ENCODE results near the gene CAPN1. TPM values are rescaled to one million over a fixed set of nuclear protein-coding genes. Genes with fewer than 3 reads are reported as not detected.

Gene CAPN1
- total and polyA plus RNA-seq, 9 of the 15 experiments (the other 6 are each of a cell fraction or from before 2014, with no cell fraction given) = 3.5 to 199 (median 61.6) TPM

DNA sequence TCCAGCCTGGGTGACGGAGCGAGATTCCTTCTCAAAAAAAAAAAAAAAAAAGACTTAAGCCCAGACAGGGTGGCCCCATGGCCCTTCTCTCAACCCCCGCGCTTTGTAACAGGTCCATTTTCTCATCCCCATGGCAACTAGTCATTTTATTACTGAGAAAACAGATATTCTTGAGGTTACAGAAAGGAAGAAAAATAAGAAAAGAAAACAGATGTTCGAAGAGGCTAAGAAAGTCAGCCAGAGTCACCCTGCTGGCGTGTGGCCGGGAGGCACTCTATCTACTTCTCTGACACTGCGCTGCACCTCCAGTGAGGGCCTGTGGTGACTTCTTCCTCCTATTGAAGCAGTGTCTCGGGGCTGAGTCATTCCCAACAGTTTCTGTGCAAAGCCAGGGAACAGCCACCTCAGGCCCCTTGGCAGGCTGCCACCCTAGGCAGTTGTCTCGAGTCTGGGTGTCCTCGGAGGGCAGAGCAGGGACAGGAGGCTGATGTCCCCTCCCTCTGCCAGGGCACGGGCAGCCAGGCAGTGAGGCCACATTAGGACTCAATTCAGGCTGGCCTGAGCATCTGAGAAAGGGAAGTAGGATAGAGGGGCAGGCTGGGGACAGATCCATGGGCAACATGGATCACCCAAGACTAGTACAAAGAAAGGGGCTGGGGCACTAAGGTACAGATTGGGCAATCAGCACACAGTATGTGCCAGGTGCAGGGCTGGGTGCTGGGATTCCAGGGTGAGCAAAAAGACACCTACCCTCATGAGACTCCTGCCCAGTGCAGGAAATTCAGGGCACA, 31.0 kb upstream of the CAPN1 start (continued):
- TF ChIP-seq, protein P1, sequence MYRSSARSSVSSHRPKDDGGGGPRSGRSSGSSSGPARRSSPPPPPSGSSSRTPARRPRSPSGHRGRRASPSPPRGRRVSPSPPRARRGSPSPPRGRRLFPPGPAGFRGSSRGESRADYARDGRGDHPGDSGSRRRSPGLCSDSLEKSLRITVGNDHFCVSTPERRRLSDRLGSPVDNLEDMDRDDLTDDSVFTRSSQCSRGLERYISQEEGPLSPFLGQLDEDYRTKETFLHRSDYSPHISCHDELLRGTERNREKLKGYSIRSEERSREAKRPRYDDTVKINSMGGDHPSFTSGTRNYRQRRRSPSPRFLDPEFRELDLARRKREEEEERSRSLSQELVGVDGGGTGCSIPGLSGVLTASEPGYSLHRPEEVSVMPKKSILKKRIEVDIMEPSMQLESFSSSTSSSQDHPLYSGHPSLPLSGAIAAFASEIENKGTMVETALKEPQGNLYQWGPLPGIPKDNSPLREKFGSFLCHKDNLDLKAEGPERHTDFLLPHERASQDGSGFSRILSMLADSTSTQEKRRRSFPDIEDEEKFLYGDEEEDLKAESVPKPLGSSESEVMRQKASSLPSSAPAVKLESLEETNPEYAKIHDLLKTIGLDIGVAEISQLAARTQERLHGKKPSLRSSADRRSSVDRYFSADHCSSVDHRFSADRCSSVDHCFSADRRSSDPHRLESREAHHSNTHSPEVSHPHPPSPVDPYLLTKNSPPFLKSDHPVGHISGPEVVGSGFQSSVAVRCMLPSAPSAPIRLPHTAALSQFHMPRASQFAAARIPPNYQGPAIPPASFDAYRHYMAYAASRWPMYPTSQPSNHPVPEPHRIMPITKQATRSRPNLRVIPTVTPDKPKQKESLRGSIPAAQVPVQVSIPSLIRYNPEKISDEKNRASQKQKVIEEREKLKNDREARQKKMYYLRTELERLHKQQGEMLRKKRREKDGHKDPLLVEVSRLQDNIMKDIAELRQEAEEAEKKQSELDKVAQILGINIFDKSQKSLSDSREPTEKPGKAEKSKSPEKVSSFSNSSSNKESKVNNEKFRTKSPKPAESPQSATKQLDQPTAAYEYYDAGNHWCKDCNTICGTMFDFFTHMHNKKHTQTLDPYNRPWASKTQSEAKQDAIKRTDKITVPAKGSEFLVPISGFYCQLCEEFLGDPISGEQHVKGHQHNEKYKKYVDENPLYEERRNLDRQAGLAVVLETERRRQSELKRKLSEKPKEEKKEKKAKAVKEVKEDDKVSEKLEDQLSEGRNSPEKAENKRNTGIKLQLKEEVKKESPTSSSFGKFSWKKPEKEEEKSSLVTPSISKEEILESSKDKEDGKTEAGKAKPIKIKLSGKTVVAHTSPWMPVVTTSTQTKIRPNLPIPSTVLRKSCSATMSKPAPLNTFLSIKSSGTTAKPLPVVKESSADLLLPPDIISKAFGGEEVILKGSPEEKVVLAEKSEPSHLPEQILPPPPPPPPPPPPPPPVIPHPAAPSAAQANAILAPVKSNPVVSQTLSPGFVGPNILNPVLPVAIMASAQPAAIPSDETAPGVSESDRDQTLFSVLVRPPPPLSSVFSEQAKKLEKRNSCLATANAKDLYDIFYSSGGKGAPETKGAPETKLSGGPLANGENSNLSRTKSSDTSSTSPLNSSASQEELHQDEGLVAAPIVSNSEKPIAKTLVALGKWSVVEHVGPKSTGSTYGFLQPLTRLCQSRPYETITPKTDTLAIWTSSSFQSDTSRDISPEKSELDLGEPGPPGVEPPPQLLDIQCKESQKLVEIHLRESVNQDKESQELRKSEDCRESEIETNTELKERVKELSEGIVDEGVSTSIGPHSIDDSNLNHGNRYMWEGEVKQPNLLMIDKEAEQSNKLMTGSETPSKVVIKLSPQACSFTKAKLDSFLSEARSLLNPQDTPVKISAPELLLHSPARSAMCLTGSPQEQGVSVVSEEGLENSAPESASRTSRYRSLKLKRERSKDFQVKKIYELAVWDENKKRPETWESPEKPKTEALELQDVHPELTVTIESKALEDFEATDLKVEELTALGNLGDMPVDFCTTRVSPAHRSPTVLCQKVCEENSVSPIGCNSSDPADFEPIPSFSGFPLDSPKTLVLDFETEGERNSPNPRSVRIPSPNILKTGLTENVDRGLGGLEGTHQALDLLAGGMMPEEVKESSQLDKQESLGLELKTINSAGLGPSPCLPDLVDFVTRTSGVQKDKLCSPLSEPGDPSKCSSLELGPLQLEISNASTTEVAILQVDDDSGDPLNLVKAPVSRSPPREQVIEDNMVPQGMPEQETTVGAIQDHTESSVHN (IDR thresholded peaks at IDR 0.05; ENCODE audit: borderline replicate concordance in 1 of 2, low read depth in 1 of 2) = no peak
- no peak for TF ChIP-seq MXI1 (IDR thresholded peaks at IDR 0.05; ENCODE audit: low read depth, low read length)
- TF ChIP-seq, protein P2, sequence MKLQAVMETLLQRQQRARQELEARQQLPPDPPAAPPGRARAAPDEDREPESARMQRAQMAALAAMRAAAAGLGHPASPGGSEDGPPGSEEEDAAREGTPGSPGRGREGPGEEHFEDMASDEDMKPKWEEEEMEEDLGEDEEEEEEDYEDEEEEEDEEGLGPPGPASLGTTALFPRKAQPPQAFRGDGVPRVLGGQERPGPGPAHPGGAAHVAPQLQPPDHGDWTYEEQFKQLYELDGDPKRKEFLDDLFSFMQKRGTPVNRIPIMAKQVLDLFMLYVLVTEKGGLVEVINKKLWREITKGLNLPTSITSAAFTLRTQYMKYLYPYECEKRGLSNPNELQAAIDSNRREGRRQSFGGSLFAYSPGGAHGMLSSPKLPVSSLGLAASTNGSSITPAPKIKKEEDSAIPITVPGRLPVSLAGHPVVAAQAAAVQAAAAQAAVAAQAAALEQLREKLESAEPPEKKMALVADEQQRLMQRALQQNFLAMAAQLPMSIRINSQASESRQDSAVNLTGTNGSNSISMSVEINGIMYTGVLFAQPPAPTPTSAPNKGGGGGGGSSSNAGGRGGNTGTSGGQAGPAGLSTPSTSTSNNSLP (IDR thresholded peaks at IDR 0.05; ENCODE audit: borderline replicate concordance, low read depth, low read length) = no peak
- TF ChIP-seq, protein P3, sequence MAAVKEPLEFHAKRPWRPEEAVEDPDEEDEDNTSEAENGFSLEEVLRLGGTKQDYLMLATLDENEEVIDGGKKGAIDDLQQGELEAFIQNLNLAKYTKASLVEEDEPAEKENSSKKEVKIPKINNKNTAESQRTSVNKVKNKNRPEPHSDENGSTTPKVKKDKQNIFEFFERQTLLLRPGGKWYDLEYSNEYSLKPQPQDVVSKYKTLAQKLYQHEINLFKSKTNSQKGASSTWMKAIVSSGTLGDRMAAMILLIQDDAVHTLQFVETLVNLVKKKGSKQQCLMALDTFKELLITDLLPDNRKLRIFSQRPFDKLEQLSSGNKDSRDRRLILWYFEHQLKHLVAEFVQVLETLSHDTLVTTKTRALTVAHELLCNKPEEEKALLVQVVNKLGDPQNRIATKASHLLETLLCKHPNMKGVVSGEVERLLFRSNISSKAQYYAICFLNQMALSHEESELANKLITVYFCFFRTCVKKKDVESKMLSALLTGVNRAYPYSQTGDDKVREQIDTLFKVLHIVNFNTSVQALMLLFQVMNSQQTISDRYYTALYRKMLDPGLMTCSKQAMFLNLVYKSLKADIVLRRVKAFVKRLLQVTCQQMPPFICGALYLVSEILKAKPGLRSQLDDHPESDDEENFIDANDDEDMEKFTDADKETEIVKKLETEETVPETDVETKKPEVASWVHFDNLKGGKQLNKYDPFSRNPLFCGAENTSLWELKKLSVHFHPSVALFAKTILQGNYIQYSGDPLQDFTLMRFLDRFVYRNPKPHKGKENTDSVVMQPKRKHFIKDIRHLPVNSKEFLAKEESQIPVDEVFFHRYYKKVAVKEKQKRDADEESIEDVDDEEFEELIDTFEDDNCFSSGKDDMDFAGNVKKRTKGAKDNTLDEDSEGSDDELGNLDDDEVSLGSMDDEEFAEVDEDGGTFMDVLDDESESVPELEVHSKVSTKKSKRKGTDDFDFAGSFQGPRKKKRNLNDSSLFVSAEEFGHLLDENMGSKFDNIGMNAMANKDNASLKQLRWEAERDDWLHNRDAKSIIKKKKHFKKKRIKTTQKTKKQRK (IDR thresholded peaks at IDR 0.05; ENCODE audit: borderline replicate concordance, low read depth, low read length) = no peak
- TF ChIP-seq ZNF699 (CRISPR knock-in tag; IDR thresholded peaks at IDR 0.05; ENCODE audit: insufficient replicate concordance) = no peak
- TF ChIP-seq ZNF830 (CRISPR knock-in tag; IDR thresholded peaks at IDR 0.05) = no peak
- TF ChIP-seq GATAD2B (IDR thresholded peaks at IDR 0.05; ENCODE audit: borderline replicate concordance) = no peak

Data from K562 (cell line).